Endothelial cell of umbilical vein (primary cell): ENCODE measurements around the gene GRIA4. TPM values are rescaled to one million over a fixed set of nuclear protein-coding genes. Genes with fewer than 3 reads are reported as not detected.

Experiments
- BruUV-seq: library from RNA; stranded (reverse); fragments of 400-500 nt; replicated peaks from 2 replicates; lab custom pipeline; 2021; lab: Mats Ljungman, UMichigan
- CTCF ChIA-PET: fragments of 300-600, 350-600 bp; sonication (Branson Sonifier 250); formaldehyde crosslinking; loops from one replicate; lab custom pipeline; 2021; ENCODE audit warnings: antibody characterized with exemption, inconsistent platforms; lab: Charles Lee
- POLR2A ChIA-PET: fragments of 300-600, 350-600 bp; sonication (Branson Sonifier 250); formaldehyde crosslinking; loops from one replicate; lab custom pipeline; 2021; ENCODE audit warnings: antibody characterized with exemption, inconsistent platforms; lab: Charles Lee
- DNase-seq: peaks from one replicate; pipeline ENCODE4 v3.0.0-alpha.2; 2011; ENCODE audit warnings: low read depth, low spot score
- FAIRE-seq: peaks from 2 replicates; lab custom pipeline; 2011; peaks lifted over from hg19 to GRCh38; lab: Jason Lieb, UNC
- H2AFZ ChIP-seq: 2 replicates; pipeline ENCODE4 v1.6.0; 2012; ENCODE audit warnings: low read depth, low read length, control low read depth, inconsistent platforms
- H3K27ac ChIP-seq: 2 replicates; pipeline ENCODE4 v1.5.1; 2011; ENCODE audit warnings: low read depth, mild to moderate bottlenecking, control low read depth, low read length, moderate library complexity; ENCODE audit not compliant: insufficient read depth
- H3K27me3 ChIP-seq, 2 experiments: 2 replicates each; pipeline versions ENCODE4 v1.6.0 to v1.6.1; 2011; ENCODE audit warnings: low read length in 2 of 2, mixed read lengths in 1 of 2; ENCODE audit not compliant: control insufficient read depth in 2 of 2, insufficient read depth in 2 of 2
- H3K36me3 ChIP-seq, 2 experiments: 2 replicates in 1 of 2; 3 replicates in 1 of 2; pipeline ENCODE4 v1.5.1; 2011; ENCODE audit warnings: low read length in 2 of 2, mild to moderate bottlenecking in 1 of 2, moderate library complexity in 1 of 2; ENCODE audit not compliant: control insufficient read depth in 2 of 2, insufficient read depth in 2 of 2; ENCODE audit errors: extremely low read depth in 1 of 2
- H3K4me1 ChIP-seq: 3 replicates; pipeline ENCODE4 v1.5.1; 2011; ENCODE audit warnings: mild to moderate bottlenecking, low read length; ENCODE audit not compliant: control insufficient read depth, insufficient read depth; ENCODE audit errors: extremely low read depth
- H3K4me2 ChIP-seq: 2 replicates; pipeline ENCODE4 v1.6.1; 2011; ENCODE audit warnings: low read length, control low read depth, mixed read lengths; ENCODE audit not compliant: insufficient read depth
- H3K4me3 ChIP-seq, 3 experiments: fragments of 200-600 bp in 1 of 3; sonication (generic), shearing (Covaris generic) in 1 of 3; replicated peaks in 1 of 3; 2 replicates each; pipeline ENCODE4 v1.5.1; 2011 to 2016; ENCODE audit warnings: control low read depth in 3 of 3, low read length in 3 of 3, mild to moderate bottlenecking in 2 of 3, inconsistent platforms in 1 of 3, low read depth in 1 of 3, moderate library complexity in 1 of 3; ENCODE audit not compliant: insufficient read depth in 1 of 3
- H3K79me2 ChIP-seq: 2 replicates; pipeline ENCODE4 v1.6.0; 2012; ENCODE audit warnings: low read length, inconsistent platforms; ENCODE audit not compliant: control insufficient read depth, insufficient read depth
- H3K9ac ChIP-seq: replicated peaks from 2 replicates; pipeline ENCODE3; 2011; ENCODE audit warnings: low read length, control low read depth; ENCODE audit not compliant: insufficient read depth; ENCODE audit errors: extremely low read depth
- H3K9me1 ChIP-seq: replicated peaks from 3 replicates; pipeline ENCODE4 v1.6.0; 2011; ENCODE audit warnings: mild to moderate bottlenecking, low read length; ENCODE audit not compliant: control insufficient read depth, insufficient read depth; ENCODE audit errors: extremely low read depth
- H3K9me3 ChIP-seq: replicated peaks from 2 replicates; pipeline ENCODE4 v1.5.1; 2012; ENCODE audit warnings: low read length, inconsistent platforms; ENCODE audit not compliant: control insufficient read depth, insufficient read depth
- H4K20me1 ChIP-seq: replicated peaks from 2 replicates; pipeline ENCODE3; 2011; ENCODE audit warnings: mild to moderate bottlenecking, low read length; ENCODE audit not compliant: control insufficient read depth, insufficient read depth; ENCODE audit errors: extremely low read depth
- CTCF ChIP-seq, 2 donors: IDR thresholded peaks; 1 replicate in 1 of 2; 2 replicates in 1 of 2; pipeline ENCODE4 v1.5.1; 2011; ENCODE audit warnings: low read length in 2 of 2, mild to moderate bottlenecking in 2 of 2, moderate library complexity in 2 of 2, control low read depth in 1 of 2, inconsistent platforms in 1 of 2, low read depth in 1 of 2; ENCODE audit not compliant: insufficient read depth in 1 of 2; ENCODE audit errors: extremely low read depth in 1 of 2
- EZH2 ChIP-seq: IDR thresholded peaks from 2 replicates; pipeline ENCODE4 v1.6.1; 2012; ENCODE audit warnings: borderline replicate concordance, low read depth, mild to moderate bottlenecking, moderate library complexity, low read length, inconsistent platforms; ENCODE audit not compliant: severe bottlenecking
- FOS ChIP-seq: IDR thresholded peaks from 2 replicates; pipeline ENCODE4 v1.6.1; 2011; ENCODE audit warnings: mild to moderate bottlenecking, low read length, moderate library complexity, borderline replicate concordance; ENCODE audit not compliant: insufficient read depth
- GATA2 ChIP-seq: IDR thresholded peaks from 2 replicates; pipeline ENCODE4 v1.7.0; 2011; ENCODE audit warnings: low read depth, mild to moderate bottlenecking, moderate library complexity, mixed read lengths, low read length; ENCODE audit not compliant: insufficient read length, insufficient read depth
- JUN ChIP-seq: IDR thresholded peaks from 2 replicates; pipeline ENCODE4 v1.6.1; 2011; ENCODE audit warnings: borderline replicate concordance, low read depth; ENCODE audit not compliant: insufficient read length, insufficient read depth
- MAX ChIP-seq: IDR thresholded peaks from 2 replicates; pipeline ENCODE4 v1.6.1; 2011; ENCODE audit not compliant: insufficient read depth, insufficient read length
- MYC ChIP-seq: IDR thresholded peaks from one replicate; pipeline ENCODE4 v1.6.1; 2011; ENCODE audit warnings: mild to moderate bottlenecking, low read depth, low read length
- POLR2A ChIP-seq: IDR thresholded peaks from 2 replicates; pipeline ENCODE4 v1.6.1; 2012; ENCODE audit warnings: low read depth, mild to moderate bottlenecking, control low read depth, low read length
- POLR2AphosphoS5 ChIP-seq: IDR thresholded peaks from 2 replicates; pipeline ENCODE4 v1.6.1; 2012; ENCODE audit warnings: low read depth, mild to moderate bottlenecking, control low read depth, low read length, moderate library complexity; ENCODE audit not compliant: insufficient read depth
- dilution Hi-C: fragments of 300-500 bp; cut with MboI; formaldehyde crosslinking; loops from one replicate; pipeline ENCODE4 v1.15.0; 2019; ENCODE audit warnings: low sequenced_read_pairs; ENCODE audit not compliant: extremely low pct_ligation_motif_present
- intact Hi-C: fragments of 100-400 bp; cut with micrococcal nuclease; formaldehyde crosslinking; loops from one replicate; pipeline ENCODE4 v1.10.0; 2022
- polyA plus RNA-seq, 4 experiments: library from polyadenylated mRNA; depleted of rRNA in 3 of 4; stranded (reverse) in 3 of 4; unstranded in 1 of 4; fragments of >200 nt; gene quantifications; 2 replicates each; pipeline versions ENCODE4 v1.2.1 to v1.2.3, GENCODE V29; 2011 to 2012; ENCODE audit warnings: missing spikeins in 1 of 4
- total RNA-seq: library from RNA; stranded (reverse); gene quantifications from 2 replicates; pipeline ENCODE4 v1.2.3, GENCODE V29; 2021

The GRIA4 gene
- total and polyA plus RNA-seq, 2 donors (not counting 3 experiments of a cell fraction or from before 2014, with no cell fraction given): not detected

- intact Hi-C loops: no loop called here
- FAIRE-seq: no peak
- ChIA-PET POLR2A (no interaction called here), CTCF (no interaction called here)
- Histone ChIP-seq H3K27ac (no peak overlapping the region), H3K4me3 (no peak overlapping the region), H3K4me1 (no peaks in the 10 kb centered on the region), H2AFZ (no peak overlapping the region), H4K20me1 (no peaks in the 10 kb centered on the region), H3K4me2 (no peak overlapping the region), H3K27me3 (no peaks in the 10 kb centered on the region), H3K79me2 (no peaks in the 10 kb centered on the region), H3K9me3 (no peaks in the 10 kb centered on the region), H3K36me3 (no peaks in the 10 kb centered on the region), H3K9ac (no peak overlapping the region), H3K9me1 (no peaks in the 10 kb centered on the region)
- BruUV-seq: no TSS peak
- TF ChIP-seq MAX (no peak), EZH2 (no peak), CTCF (IDR thresholded peaks at IDR 0.05; ENCODE audit: extremely low read depth in 1 of 2, insufficient read depth in 1 of 2, low read depth in 1 of 2, low read length in 2 of 2) (no peak), MYC (no peak), JUN (no peak), FOS (no peak), POLR2AphosphoS5 (no peak), POLR2A (no peak), GATA2 (no peak)
- dilution Hi-C loops: no loop called here
- no peak for DNase-seq
Measured at GRCh38 chr11:105857728-105858127, 247.9 kb downstream of the GRIA4 start.
